Aorta (tissue), 5 donors: ENCODE results near the gene HS1BP3. TPM values are rescaled to one million over a fixed set of nuclear protein-coding genes. Genes with fewer than 3 reads are reported as not detected.

Experiments used
- ATAC-seq: fragments of 200-7000 bp; cut with Tn5 transposase; one replicate; pipeline ENCODE4 v1.9.1; 2022; ENCODE audit warnings: moderate library complexity; ENCODE audit not compliant: low FRiP score
- DNase-seq, 2 donors: peaks; one replicate each; pipeline ENCODE4 v3.0.0-alpha.2; 2020
- H3K27ac ChIP-seq, 2 donors: one replicate each; pipeline ENCODE4 v1.5.1; 2013; ENCODE audit warnings: low read length in 2 of 2, mild to moderate bottlenecking in 2 of 2, moderate library complexity in 2 of 2, control low read depth in 1 of 2, inconsistent platforms in 1 of 2, low read depth in 1 of 2
- H3K27me3 ChIP-seq, 2 donors: one replicate each; pipeline ENCODE4 v1.6.1; 2013; ENCODE audit warnings: control low read depth in 1 of 2, low read length in 1 of 2, mild to moderate bottlenecking in 1 of 2, moderate library complexity in 1 of 2; ENCODE audit not compliant: insufficient read depth in 2 of 2, control insufficient read depth in 1 of 2
- H3K36me3 ChIP-seq, 2 donors: one replicate each; pipeline ENCODE4 v1.6.1; 2013; ENCODE audit warnings: control low read depth in 1 of 2, low read length in 1 of 2, mild to moderate bottlenecking in 1 of 2; ENCODE audit not compliant: insufficient read depth in 2 of 2, control insufficient read depth in 1 of 2
- H3K4me1 ChIP-seq, 2 donors: one replicate each; pipeline ENCODE4 v1.6.1; 2013; ENCODE audit warnings: low read length in 2 of 2, control low read depth in 1 of 2, mild to moderate bottlenecking in 1 of 2, moderate library complexity in 1 of 2; ENCODE audit not compliant: insufficient read depth in 2 of 2, control insufficient read depth in 1 of 2
- H3K4me3 ChIP-seq, 2 donors: one replicate each; pipeline ENCODE4 v1.5.1; 2013; ENCODE audit warnings: low read length in 2 of 2, control low read depth in 1 of 2, mild to moderate bottlenecking in 1 of 2
- H3K9me3 ChIP-seq: one replicate; pipeline ENCODE4 v1.6.1; 2013; ENCODE audit warnings: mild to moderate bottlenecking, low read length; ENCODE audit not compliant: control insufficient read depth
- WGBS, 2 donors: extraction: QIAGEN DNeasy Blood & Tissue Kit; methylation state at CpG; one replicate each; pipeline ENCODE4 v1.1.7; 2013; 5-methylcytosine and 5-hydroxymethylcytosine counted together
- intact Hi-C, 2 donors: fragments of 100-400 bp; cut with DNase I; formaldehyde crosslinking; loops; one replicate each; pipeline versions ENCODE4 v1.14.2 to v1.15.0; 2022
- polyA plus RNA-seq, 2 donors: library from polyadenylated mRNA; stranded (reverse); fragments of 200-250 nt; gene quantifications; one replicate each; pipeline ENCODE4 v1.2.3, GENCODE V29; 2013
- total RNA-seq, 2 donors: library from RNA; stranded (reverse); fragmentation: NEBNext Ultra II Directional; extraction: Animal tissue kit (Norgen Biotek cat#: 25700); gene quantifications; one replicate each; pipeline ENCODE4 v1.2.1, GENCODE V29; 2021
- donor health status: healthy with polysubstance abuse.
- donor health status: Bipolar disorder and iron deficiency.
- donor health status: DM: no; HTN: no; CAD: no.
- donor health status: DM: no; HTN: no; CAD: no.
- donor health status: DM: yes; HTN: yes; CAD: no.

HS1BP3 gene
- total and polyA plus RNA-seq, 4 donors, result 27.5 to 42.3 (median 34.2) TPM

DNA sequence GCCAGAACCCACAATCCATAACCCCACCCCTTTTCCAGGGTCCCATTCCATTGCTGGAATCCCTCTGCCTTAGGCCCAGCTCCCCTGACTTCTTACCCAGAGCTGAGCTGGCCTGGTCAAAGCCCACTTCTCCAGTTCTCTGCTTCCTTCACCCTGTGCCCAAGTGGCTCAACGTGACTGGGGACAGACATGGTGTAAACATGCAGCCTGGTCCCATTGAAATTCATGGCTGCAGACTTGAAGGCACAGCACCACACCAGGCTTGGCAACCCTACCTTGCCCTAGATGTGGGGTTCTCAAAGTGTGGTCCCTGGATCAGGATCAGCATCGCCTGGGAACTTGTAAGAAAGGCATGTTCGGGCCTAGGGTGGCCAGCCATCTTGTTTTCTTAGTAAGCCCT, 3.7 kb downstream of the HS1BP3 start:
- H3K36me3 ChIP-seq, result peaks cover 0 to 3% of the 10 kb centered on the region in 2 donors
- no peaks in the 10 kb centered on the region for H3K4me1 ChIP-seq
- no peak for ATAC-seq
- WGBS, 2 donors, result 80 to 84% methylated on average over 3 of the region's 3 CpGs
- no peak overlapping the region for H3K27ac ChIP-seq
- H3K9me3 ChIP-seq, result no peaks in the 10 kb centered on the region
- peak in 1 of 2 donors; percentile 44 for DNase-seq
- H3K27me3 ChIP-seq, result no peaks in the 10 kb centered on the region
- no peak overlapping the region for H3K4me3 ChIP-seq
- intact Hi-C loops, result no loop called here

DNA sequence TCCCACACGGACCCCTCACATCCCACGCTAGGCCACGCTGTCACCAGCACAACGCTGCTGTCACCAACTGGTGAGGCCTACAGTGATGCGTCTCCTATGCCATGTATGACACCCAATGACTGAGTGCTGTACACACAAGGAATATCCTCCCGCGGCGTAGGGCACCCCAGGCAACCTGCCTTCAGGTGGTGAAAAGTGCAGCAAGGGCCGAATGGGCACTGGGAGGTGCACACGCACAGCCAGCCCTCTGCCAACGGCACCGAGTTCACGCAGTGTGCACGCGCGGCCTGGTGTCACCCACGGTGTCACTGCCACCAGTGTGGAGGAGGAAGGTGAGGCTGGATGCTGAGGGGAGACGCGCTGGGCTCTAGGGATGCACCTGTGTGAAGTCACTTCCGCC, 4.5 kb downstream of the HS1BP3 start:
- WGBS, 2 donors, result 93 to 95% methylated on average over 20 of the region's 20 CpGs
- no peak overlapping the region for H3K27ac ChIP-seq
- no peaks in the 10 kb centered on the region for H3K4me1 ChIP-seq

DNA sequence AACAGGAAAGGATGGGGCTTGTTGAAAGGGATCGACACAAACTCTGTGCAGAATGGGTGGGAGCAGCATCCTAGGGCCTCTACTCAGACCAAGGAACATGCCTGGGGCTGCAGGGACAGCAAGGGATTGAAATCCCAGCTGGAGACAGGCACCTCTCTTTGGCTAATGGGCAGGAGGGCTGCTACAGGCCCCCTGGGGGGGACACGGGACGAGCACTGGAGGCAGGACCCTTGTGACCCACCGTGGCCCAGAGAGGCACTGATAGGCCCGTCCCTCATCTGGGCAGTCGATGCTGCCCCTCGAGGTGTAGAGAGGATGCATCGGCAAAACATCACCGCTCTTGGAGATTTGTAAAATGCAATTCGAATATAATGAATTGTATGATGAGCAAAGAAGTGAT, 5.1 kb downstream of the HS1BP3 start:
- ATAC-seq (no peak), DNase-seq (peak in 1 of 2 donors; percentile 49)
- Histone ChIP-seq H3K27me3 (no peaks in the 10 kb centered on the region), H3K36me3 (peaks cover 0 to 3% of the 10 kb centered on the region in 2 donors), H3K27ac (no peak overlapping the region), H3K4me3 (no peak overlapping the region), H3K9me3 (no peaks in the 10 kb centered on the region), H3K4me1 (no peaks in the 10 kb centered on the region)
- intact Hi-C loops, result no loop called here
- 85 to 86% methylated on average over 10 of the region's 10 CpGs for WGBS, 2 donors

More for the DNA sequence above, 4.5 kb downstream of the HS1BP3 start:
- intact Hi-C loops, result no loop called here
- no peaks in the 10 kb centered on the region for H3K27me3 ChIP-seq
- peak in 1 of 2 donors; percentile 69 for DNase-seq
- ATAC-seq, result no peak
- H3K9me3 ChIP-seq, result no peaks in the 10 kb centered on the region
- H3K4me3 ChIP-seq, result no peak overlapping the region
- H3K36me3 ChIP-seq, result peaks cover 0 to 3% of the 10 kb centered on the region in 2 donors

DNA sequence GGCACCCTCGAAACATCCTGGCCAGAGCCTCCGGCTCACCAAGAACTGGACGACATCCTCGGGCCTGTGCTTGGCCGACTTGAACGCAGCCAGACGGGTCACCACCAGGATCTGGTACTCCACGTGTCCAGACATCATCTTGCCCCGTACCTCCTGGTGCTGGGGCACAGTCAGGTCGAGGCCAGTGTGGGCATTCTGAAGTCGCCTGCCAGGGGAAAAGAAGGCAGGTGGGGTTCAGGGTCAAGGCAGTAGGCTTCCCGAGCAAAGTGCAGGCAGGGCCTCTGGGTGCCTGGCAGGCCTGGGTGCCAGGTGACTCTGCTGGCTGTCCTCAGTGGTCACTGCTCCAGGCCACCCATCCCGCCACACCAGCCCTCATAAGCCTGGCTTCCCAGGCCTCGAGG, 5.6 kb downstream of the HS1BP3 start:
- intact Hi-C loops, result no loop called here
- Histone ChIP-seq H3K9me3 (no peaks in the 10 kb centered on the region), H3K27me3 (no peaks in the 10 kb centered on the region), H3K4me3 (no peak overlapping the region), H3K4me1 (no peaks in the 10 kb centered on the region), H3K36me3 (peaks cover 0 to 3% of the 10 kb centered on the region in 2 donors), H3K27ac (no peak overlapping the region)
- 89 to 93% methylated on average over 14 of the region's 14 CpGs for WGBS, 2 donors
- DNase-seq (peak in 1 of 2 donors; percentile 70), ATAC-seq (no peak)

DNA sequence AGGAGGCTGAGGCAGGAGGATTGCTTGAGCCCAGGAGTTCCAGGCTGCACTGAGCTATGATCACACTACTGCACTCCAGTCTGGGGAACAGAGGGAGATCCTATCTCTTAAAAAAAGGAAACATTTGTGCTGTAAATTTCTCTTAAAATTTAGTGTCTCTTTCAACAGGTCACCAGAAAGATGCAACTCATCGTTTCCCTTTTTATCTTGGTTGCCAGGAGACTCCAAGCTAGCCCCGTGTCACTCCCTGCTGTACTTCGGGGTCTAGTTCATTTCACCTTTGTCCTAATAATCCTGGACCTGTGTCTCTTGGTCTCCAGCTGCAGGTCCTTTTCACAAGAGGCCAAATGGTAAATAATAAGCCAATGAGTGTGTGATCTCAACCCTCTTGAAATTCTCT, 7.1 kb downstream of the HS1BP3 start:
- Histone ChIP-seq H3K9me3 (no peaks in the 10 kb centered on the region), H3K27ac (peak overlapping the region in 1 of 2 donors; percentile 0), H3K4me3 (no peak overlapping the region), H3K4me1 (no peaks in the 10 kb centered on the region), H3K36me3 (peaks cover 0 to 3% of the 10 kb centered on the region in 2 donors), H3K27me3 (no peaks in the 10 kb centered on the region)
- intact Hi-C loops, result loop anchor here (2.0 to 5.0 kb wide), 3 partner anchors 205 to 292 kb away; partner anchors contain the start of gene PUM2 (in 1 of the 2)
- DNase-seq, result no peak
- 82 to 89% methylated on average over 3 of the region's 3 CpGs for WGBS, 2 donors
- ATAC-seq, result no peak

DNA sequence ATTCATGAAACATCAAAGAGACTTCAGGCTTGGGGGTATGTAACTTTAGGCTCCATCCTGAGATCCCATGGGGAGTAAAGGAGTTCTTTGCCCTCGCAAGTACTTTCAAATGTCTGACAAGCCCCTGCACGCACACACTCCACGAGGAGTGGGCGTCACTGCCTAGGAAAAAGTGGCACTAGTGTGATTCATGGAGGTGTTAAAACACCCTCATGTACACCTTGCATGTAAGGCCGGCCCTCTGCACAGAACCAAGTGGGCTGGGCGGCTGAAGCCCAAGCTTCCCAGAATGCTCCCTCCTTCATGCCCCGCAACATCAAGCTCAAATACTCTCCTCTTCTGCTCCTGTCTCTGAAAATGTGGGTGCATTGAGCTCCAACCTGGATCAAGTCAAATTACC, 7.8 kb downstream of the HS1BP3 start:
- no peak for ATAC-seq
- DNase-seq, result peak in 1 of 2 donors; percentile 53
- WGBS, 2 donors, result 84 to 91% methylated on average over 7 of the region's 7 CpGs
- Histone ChIP-seq H3K27me3 (no peaks in the 10 kb centered on the region), H3K4me1 (no peaks in the 10 kb centered on the region), H3K9me3 (no peaks in the 10 kb centered on the region), H3K36me3 (peaks cover 0 to 3% of the 10 kb centered on the region in 2 donors), H3K4me3 (no peak overlapping the region), H3K27ac (no peak overlapping the region)
- intact Hi-C loops, result loop anchor here (2.0 to 5.0 kb wide), 3 partner anchors 204 to 291 kb away; partner anchors contain the start of gene PUM2 (in 1 of the 2)

DNA sequence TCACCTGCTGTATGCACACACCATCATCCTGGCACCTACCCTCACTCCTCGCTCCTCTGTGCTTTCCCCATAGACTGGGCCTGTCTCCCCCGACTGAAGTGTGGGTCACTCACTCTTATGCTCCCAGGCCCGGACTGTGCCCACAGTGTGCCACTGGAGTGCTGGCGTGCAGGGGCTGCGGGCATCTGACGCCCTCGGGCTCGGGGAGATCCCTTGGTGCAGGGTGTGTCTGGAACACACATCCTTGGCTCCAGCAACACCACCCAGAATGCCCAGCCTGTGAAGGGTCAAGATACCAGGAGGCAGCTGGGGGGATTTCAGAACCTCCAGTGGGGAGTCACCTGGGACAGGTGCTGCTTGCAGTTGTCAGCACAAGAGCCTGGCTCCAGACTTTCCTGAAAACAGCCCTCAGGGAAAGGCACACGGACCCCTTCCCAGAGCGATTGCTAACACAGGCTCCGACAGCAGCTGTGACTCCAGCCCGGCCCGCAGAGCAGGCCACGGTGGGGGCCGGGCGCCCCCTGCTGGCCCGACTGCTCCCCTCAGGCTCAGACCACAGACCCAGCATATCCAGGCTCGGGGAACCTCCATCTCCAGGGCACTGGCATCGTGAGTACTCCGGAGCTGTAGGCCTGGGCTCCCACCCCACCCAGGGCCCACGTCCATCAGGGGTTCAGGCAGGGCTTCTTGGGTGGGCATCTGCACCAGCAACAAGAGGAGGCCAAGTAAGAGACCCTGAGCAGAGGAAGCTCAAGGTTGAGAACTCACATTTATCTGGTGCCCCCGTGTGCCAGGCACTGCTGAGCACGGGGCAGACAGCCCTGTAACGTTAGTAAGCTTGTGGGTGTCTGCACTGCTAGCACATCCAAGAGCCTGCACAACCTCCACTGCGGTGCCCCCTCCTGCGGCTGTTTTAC, 8.6 kb downstream of the HS1BP3 start:
- no peaks in the 10 kb centered on the region for H3K4me1 ChIP-seq
- intact Hi-C loops, result loop anchor here (2.0 to 5.0 kb wide), 3 partner anchors 204 to 290 kb away; partner anchors contain the start of gene PUM2 (in 1 of the 2)
- peaks cover 0 to 3% of the 10 kb centered on the region in 2 donors for H3K36me3 ChIP-seq
- peak overlapping the region; percentile 72 to 97 for H3K27ac ChIP-seq
- DNase-seq (peak; percentile 88 to 94), ATAC-seq (peak; percentile 92)
- H3K4me3 ChIP-seq, result no peak overlapping the region
- H3K9me3 ChIP-seq, result no peaks in the 10 kb centered on the region
- no peaks in the 10 kb centered on the region for H3K27me3 ChIP-seq
- WGBS, 2 donors, result 18 to 19% methylated on average over 26 of the region's 26 CpGs

DNA sequence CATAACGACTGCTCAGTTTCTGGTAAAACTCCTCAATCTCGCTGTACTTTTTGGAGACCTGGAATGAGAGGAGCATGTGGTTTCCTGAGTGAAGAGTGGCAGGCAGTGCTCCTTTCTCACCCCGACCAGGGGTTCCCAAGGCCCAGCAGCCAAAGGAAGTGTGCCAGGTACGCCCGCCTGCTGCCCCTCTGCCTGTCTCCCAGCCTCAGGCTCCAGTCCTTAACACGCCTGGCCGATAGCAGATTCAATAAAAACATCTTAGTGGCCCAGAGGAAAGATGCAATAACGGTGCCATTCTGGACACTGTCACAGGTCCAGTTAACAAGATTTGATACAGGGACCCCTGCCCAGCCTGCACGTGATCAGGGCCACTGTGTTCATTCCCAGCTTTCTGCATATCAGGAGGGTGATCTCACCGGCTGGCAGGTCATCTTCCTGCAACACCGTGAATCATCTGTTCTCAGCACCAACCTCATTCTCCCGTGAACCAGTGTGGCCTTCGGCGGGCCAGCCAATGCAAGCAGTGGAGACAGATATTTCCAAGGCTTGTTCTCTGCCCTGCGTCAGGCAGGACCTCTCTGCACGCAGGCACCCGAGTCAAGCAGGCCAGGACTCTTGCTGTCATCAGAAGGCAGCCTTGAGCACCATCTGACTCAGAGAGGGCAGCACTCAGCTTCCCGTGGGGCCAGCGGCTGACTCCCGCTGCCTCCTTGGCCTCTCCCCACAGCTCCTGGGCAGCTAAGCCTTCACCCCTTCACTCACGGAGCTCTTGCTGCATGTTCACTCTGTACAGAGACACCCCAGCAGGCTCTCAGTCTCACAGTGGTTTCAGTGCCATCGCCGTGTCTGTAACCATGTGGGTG, 9.5 kb downstream of the HS1BP3 start:
- H3K9me3 ChIP-seq, result no peaks in the 10 kb centered on the region
- no peak overlapping the region for H3K4me3 ChIP-seq
- intact Hi-C loops, result loop anchor here (1.0 to 5.0 kb wide), 3 partner anchors 197 to 289 kb away; partner anchors contain the start of gene PUM2 (in 1 of the 2)
- H3K27me3 ChIP-seq, result no peaks in the 10 kb centered on the region
- DNase-seq, result peak; percentile 90 to 95
- peak overlapping the region; percentile 88 to 97 for H3K27ac ChIP-seq
- H3K4me1 ChIP-seq, result no peaks in the 10 kb centered on the region
- H3K36me3 ChIP-seq, result peaks cover 0 to under 1% of the 10 kb centered on the region in 2 donors
- WGBS, 2 donors, result 11 to 15% methylated on average over 23 of the region's 23 CpGs
- peak; percentile 83 for ATAC-seq
